Measurements from ENCODE around the gene FRMD5.

FRMD5 gene

GRCh38 chr15:44099671-44100070 lies 95.4 kb downstream of the FRMD5 start:
- no peak overlapping the region for H3K4me3 ChIP-seq
- no peaks in the 10 kb centered on the region for H3K36me3 ChIP-seq (ENCODE audit: insufficient read depth, low read length)
- no peak for TF ChIP-seq FOXP2 (optimal IDR thresholded peaks at IDR 0.05; ENCODE audit: control extremely low read depth, extremely low read length, insufficient read depth)
- TF ChIP-seq EZH2 (IDR thresholded peaks at IDR 0.05): no peak
- TF ChIP-seq POLR2AphosphoS5 (IDR thresholded peaks at IDR 0.05; ENCODE audit: borderline replicate concordance, low read depth, low read length): no peak
- H3K9me3 ChIP-seq (ENCODE audit: low read depth, low read length): no peaks in the 10 kb centered on the region
- no peak overlapping the region for H3K9ac ChIP-seq (ENCODE audit: insufficient read length)
- peak overlapping the region; percentile 65; the same call in 1 of the 2 replicates for H3K27ac ChIP-seq
- peak; percentile 73 for DNase-seq (ENCODE audit: low read depth, low spot score)

- no peak overlapping the region for H3K27ac ChIP-seq
- no peaks in the 10 kb centered on the region for H3K36me3 ChIP-seq (ENCODE audit: insufficient read depth, low read length)
- no peak overlapping the region for H3K4me3 ChIP-seq
- H3K9ac ChIP-seq (ENCODE audit: insufficient read length): no peak overlapping the region
- no peak for DNase-seq (ENCODE audit: low read depth, low spot score)
- TF ChIP-seq FOXP2 (optimal IDR thresholded peaks at IDR 0.05; ENCODE audit: control extremely low read depth, extremely low read length, insufficient read depth): no peak
- TF ChIP-seq POLR2AphosphoS5 (IDR thresholded peaks at IDR 0.05; ENCODE audit: borderline replicate concordance, low read depth, low read length): no peak
- no peak for TF ChIP-seq EZH2 (IDR thresholded peaks at IDR 0.05)
- H3K9me3 ChIP-seq (ENCODE audit: low read depth, low read length): no peaks in the 10 kb centered on the region
Measured at GRCh38 chr15:44097552-44097951, 97.5 kb downstream of the FRMD5 start.

DNA sequence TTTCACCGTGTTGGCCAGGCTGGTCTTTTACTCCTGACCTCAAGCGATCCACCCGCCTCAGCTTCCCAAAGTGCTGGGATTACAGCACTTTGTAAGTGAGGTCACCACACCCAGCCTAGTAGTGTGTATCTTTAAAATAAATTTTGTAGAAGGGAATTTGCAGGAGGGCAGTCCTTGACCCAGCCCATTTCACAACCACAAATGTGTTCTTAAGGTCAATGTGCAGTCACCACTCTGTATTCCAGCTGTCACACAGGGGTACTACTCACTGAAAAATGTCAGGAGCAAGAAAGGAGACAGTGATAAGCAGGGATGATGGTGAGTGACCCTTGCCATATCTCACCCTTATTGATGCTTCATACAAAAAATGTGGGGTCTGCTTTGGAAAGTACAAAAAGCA lies 98.5 kb downstream of the FRMD5 start:
- no peak overlapping the region for H3K9ac ChIP-seq (ENCODE audit: insufficient read length)
- H3K36me3 ChIP-seq (ENCODE audit: insufficient read depth, low read length): no peaks in the 10 kb centered on the region
- DNase-seq (ENCODE audit: low read depth, low spot score): no peak
- H3K4me3 ChIP-seq: no peak overlapping the region
- H3K9me3 ChIP-seq (ENCODE audit: low read depth, low read length): no peaks in the 10 kb centered on the region
- no peak overlapping the region for H3K27ac ChIP-seq
- no peak for TF ChIP-seq FOXP2 (optimal IDR thresholded peaks at IDR 0.05; ENCODE audit: control extremely low read depth, extremely low read length, insufficient read depth)
- TF ChIP-seq POLR2AphosphoS5 (IDR thresholded peaks at IDR 0.05; ENCODE audit: borderline replicate concordance, low read depth, low read length): no peak
- TF ChIP-seq EZH2 (IDR thresholded peaks at IDR 0.05): no peak

DNA sequence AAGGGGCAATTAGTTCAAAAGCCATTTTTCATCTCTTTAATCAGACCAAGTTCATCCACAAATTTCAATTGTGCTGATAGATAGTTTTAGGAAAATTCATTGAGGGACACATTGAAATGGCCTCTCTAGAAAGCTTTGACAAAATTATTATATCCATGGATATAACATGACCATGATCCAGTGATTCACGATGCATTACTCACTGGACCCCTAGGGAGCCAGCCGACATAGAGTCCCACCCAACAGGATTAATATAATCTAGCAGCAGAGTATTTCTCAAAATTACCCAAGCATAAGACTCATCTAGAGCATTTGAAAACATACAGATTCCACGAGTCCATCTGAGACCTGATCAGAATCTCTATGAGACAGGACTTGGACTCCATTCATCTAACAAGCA lies 100.3 kb downstream of the FRMD5 start:
- Histone ChIP-seq H3K27ac (no peak overlapping the region), H3K9me3 (ENCODE audit: low read depth, low read length) (no peaks in the 10 kb centered on the region), H3K4me3 (no peak overlapping the region), H3K36me3 (ENCODE audit: insufficient read depth, low read length) (no peaks in the 10 kb centered on the region), H3K9ac (ENCODE audit: insufficient read length) (no peak overlapping the region)
- DNase-seq (ENCODE audit: low read depth, low spot score): no peak
- TF ChIP-seq POLR2AphosphoS5 (IDR thresholded peaks at IDR 0.05; ENCODE audit: borderline replicate concordance, low read depth, low read length) (no peak), EZH2 (IDR thresholded peaks at IDR 0.05) (no peak), FOXP2 (optimal IDR thresholded peaks at IDR 0.05; ENCODE audit: control extremely low read depth, extremely low read length, insufficient read depth) (no peak)

- no peaks in the 10 kb centered on the region for H3K36me3 ChIP-seq (ENCODE audit: insufficient read depth, low read length)
- TF ChIP-seq EZH2 (IDR thresholded peaks at IDR 0.05) (no peak), FOXP2 (optimal IDR thresholded peaks at IDR 0.05; ENCODE audit: control extremely low read depth, extremely low read length, insufficient read depth) (no peak), POLR2AphosphoS5 (IDR thresholded peaks at IDR 0.05; ENCODE audit: borderline replicate concordance, low read depth, low read length) (no peak)
Measured at GRCh38 chr15:44093836-44094235, 101.2 kb downstream of the FRMD5 start.

DNA sequence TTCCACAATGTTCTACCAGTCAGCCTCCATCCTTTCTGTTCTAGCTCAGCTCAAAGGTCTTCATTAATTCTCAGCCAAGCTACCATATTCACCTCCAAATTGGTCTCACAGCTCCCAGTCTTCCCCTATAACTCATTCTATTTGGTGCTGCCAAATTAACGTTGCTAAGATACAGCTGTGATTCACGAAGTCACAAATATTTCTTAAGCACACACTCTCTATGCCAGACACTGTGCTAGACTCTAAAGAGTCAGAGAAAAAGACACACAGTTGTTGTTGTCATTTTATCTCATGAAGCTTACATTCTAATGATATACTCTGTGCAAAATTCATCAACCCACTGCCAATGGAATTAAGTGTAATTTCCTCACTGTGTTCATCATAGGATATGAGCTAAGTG lies 102.8 kb downstream of the FRMD5 start:
- Histone ChIP-seq H3K36me3 (ENCODE audit: insufficient read depth, low read length) (no peaks in the 10 kb centered on the region), H3K9ac (ENCODE audit: insufficient read length) (no peak overlapping the region), H3K27ac (no peak overlapping the region), H3K9me3 (ENCODE audit: low read depth, low read length) (no peaks in the 10 kb centered on the region), H3K4me3 (no peak overlapping the region)
- no peak for DNase-seq (ENCODE audit: low read depth, low spot score)
- TF ChIP-seq POLR2AphosphoS5 (IDR thresholded peaks at IDR 0.05; ENCODE audit: borderline replicate concordance, low read depth, low read length): no peak
- no peak for TF ChIP-seq FOXP2 (optimal IDR thresholded peaks at IDR 0.05; ENCODE audit: control extremely low read depth, extremely low read length, insufficient read depth)
- no peak for TF ChIP-seq EZH2 (IDR thresholded peaks at IDR 0.05)

More at GRCh38 chr15:44093836-44094235, 101.2 kb downstream of the FRMD5 start:
- no peak for DNase-seq (ENCODE audit: low read depth, low spot score)
- Histone ChIP-seq H3K27ac (no peak overlapping the region), H3K9me3 (ENCODE audit: low read depth, low read length) (no peaks in the 10 kb centered on the region), H3K9ac (ENCODE audit: insufficient read length) (no peak overlapping the region), H3K4me3 (no peak overlapping the region)

- Histone ChIP-seq H3K27ac (no peak overlapping the region), H3K36me3 (ENCODE audit: insufficient read depth, low read length) (no peaks in the 10 kb centered on the region), H3K4me3 (no peak overlapping the region), H3K9me3 (ENCODE audit: low read depth, low read length) (no peaks in the 10 kb centered on the region), H3K9ac (ENCODE audit: insufficient read length) (no peak overlapping the region)
- no peak for DNase-seq (ENCODE audit: low read depth, low spot score)
- TF ChIP-seq EZH2 (IDR thresholded peaks at IDR 0.05): no peak
- TF ChIP-seq POLR2AphosphoS5 (IDR thresholded peaks at IDR 0.05; ENCODE audit: borderline replicate concordance, low read depth, low read length): no peak
Measured at GRCh38 chr15:44087578-44088465, 107.2 kb downstream of the FRMD5 start.

DNA sequence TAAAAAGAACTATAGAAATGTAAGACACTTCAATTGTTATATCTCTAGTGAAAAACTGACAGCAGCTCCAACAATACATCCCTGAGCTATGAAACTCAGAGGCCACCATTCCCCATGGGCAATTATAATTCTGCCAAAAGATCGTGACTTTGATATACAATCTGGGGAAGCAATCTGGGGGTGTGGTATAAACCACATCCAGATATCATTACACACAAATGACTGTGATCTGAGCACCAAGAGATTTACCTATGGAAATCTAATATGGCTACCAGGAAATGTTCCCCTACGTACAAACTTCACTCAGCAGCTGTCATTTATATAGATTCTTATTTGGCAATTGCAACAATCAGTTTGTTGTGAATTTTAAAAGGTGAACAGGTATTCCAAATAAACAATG lies 110.3 kb downstream of the FRMD5 start:
- TF ChIP-seq POLR2AphosphoS5 (IDR thresholded peaks at IDR 0.05; ENCODE audit: borderline replicate concordance, low read depth, low read length) (no peak), FOXP2 (optimal IDR thresholded peaks at IDR 0.05; ENCODE audit: control extremely low read depth, extremely low read length, insufficient read depth) (no peak), EZH2 (IDR thresholded peaks at IDR 0.05) (no peak)
- no peak overlapping the region for H3K4me3 ChIP-seq
- H3K36me3 ChIP-seq (ENCODE audit: insufficient read depth, low read length): no peaks in the 10 kb centered on the region
- no peak overlapping the region for H3K27ac ChIP-seq
- no peak overlapping the region for H3K9ac ChIP-seq (ENCODE audit: insufficient read length)
- H3K9me3 ChIP-seq (ENCODE audit: low read depth, low read length): no peaks in the 10 kb centered on the region
- no peak for DNase-seq (ENCODE audit: low read depth, low spot score)
